HFF-Myc (cell line): ENCODE data around the gene VWA3B.

Experiments used
- DNase-seq: peaks from one replicate; pipeline ENCODE4 v3.0.0-alpha.2; 2011; ENCODE audit warnings: low read depth; ENCODE audit errors: extremely low read depth
- H3K4me3 ChIP-seq: replicated peaks from 2 replicates; pipeline ENCODE4 v1.5.1; 2011; ENCODE audit warnings: low read depth, mild to moderate bottlenecking, control low read depth, low read length
- CTCF ChIP-seq: IDR thresholded peaks from 2 replicates; pipeline ENCODE4 v1.5.1; 2012; ENCODE audit warnings: mild to moderate bottlenecking, low read depth, low read length, control low read depth; ENCODE audit errors: missing control alignments

The VWA3B gene

GRCh38 chr2:98293931-98294687, 207.1 kb downstream of the VWA3B start:
- no peak for DNase-seq
- no peak for TF ChIP-seq CTCF
- no peak overlapping the region for H3K4me3 ChIP-seq

GRCh38 chr2:98294711-98295110, 207.7 kb downstream of the VWA3B start:
- TF ChIP-seq CTCF = no peak
- no peak for DNase-seq
- H3K4me3 ChIP-seq = no peak overlapping the region

GRCh38 chr2:98295275-98295674, 208.3 kb downstream of the VWA3B start:
- DNase-seq = no peak
- TF ChIP-seq CTCF = no peak
- H3K4me3 ChIP-seq = no peak overlapping the region

GRCh38 chr2:98295721-98296414, 208.9 kb downstream of the VWA3B start:
- H3K4me3 ChIP-seq = no peak overlapping the region
- no peak for DNase-seq
- no peak for TF ChIP-seq CTCF

- no peak for DNase-seq
- TF ChIP-seq CTCF = no peak
- H3K4me3 ChIP-seq = no peak overlapping the region
These were observed 209.5 kb downstream of the VWA3B start for GRCh38 chr2:98296440-98296839.

GRCh38 chr2:98297817-98298682, 211.1 kb downstream of the VWA3B start:
- peak; percentile 4 for TF ChIP-seq CTCF
- no peak overlapping the region for H3K4me3 ChIP-seq
- DNase-seq = no peak
